HepG2 (cell line): ENCODE measurements around the gene LRP2. TPM values are rescaled to one million over a fixed set of nuclear protein-coding genes. Genes with fewer than 3 reads are reported as not detected.

ENCODE experiments used
- ATAC-seq: fragments of 200-7000 bp; cut with Tn5 transposase; 3 replicates; pipeline ENCODE4 v1.9.1; 2020; ENCODE audit warnings: mild to moderate bottlenecking, moderate library complexity
- BruUV-seq: library from RNA; stranded (reverse); fragments of 400-500 nt; replicated peaks from 2 replicates; lab custom pipeline; 2021; lab: Mats Ljungman, UMichigan
- CTCF ChIA-PET: fragments of 300-600 bp; formaldehyde crosslinking; extraction: SDS; loops from one replicate; lab custom pipeline; 2021; ENCODE audit warnings: low total read pairs, inconsistent platforms, low intra/inter-chr PET ratio; lab: Yijun Ruan, JAX
- POLR2A ChIA-PET: fragments of 350-600 bp; sonication (Branson Sonifier 250); formaldehyde crosslinking; loops from one replicate; lab custom pipeline; 2020; ENCODE audit warnings: antibody characterized with exemption, inconsistent platforms; lab: Yijun Ruan, JAX
- DNase-seq: peaks from one replicate; pipeline ENCODE4 v3.0.0-alpha.2; 2015; ENCODE audit warnings: low spot score
- FAIRE-seq: peaks from 3 replicates; lab custom pipeline; 2011; peaks lifted over from hg19 to GRCh38; lab: Jason Lieb, UNC
- H2AFZ ChIP-seq: one replicate; pipeline ENCODE4 v1.6.1; 2011; ENCODE audit warnings: low read length, inconsistent platforms
- H3K27ac ChIP-seq: fragments of 300-600 bp; 3 replicates; pipeline ENCODE4 v1.8.0; 2011; ENCODE audit warnings: mixed run types, mild to moderate bottlenecking, mixed read lengths, low read length, inconsistent platforms; ENCODE audit not compliant: insufficient read depth; ENCODE audit errors: extremely low read length
- H3K27me3 ChIP-seq, 2 experiments: fragments of 200-600 bp in 1 of 2; 2 replicates in 1 of 2; 3 replicates in 1 of 2; pipeline versions ENCODE4 v1.6.0 to v1.8.0; 2011; ENCODE audit warnings: low read length in 2 of 2, mild to moderate bottlenecking in 2 of 2, moderate library complexity in 2 of 2, inconsistent platforms in 1 of 2; ENCODE audit not compliant: insufficient read depth in 2 of 2, control insufficient read depth in 1 of 2
- H3K36me3 ChIP-seq, 2 experiments: fragments of 200-600 bp in 1 of 2; replicated peaks in 1 of 2; 2 replicates in 1 of 2; 3 replicates in 1 of 2; pipeline versions ENCODE4 v1.5.1 to v1.8.0; 2011; ENCODE audit warnings: low read length in 2 of 2, inconsistent platforms in 1 of 2; ENCODE audit not compliant: insufficient read depth in 2 of 2, control insufficient read depth in 1 of 2
- H3K4me1 ChIP-seq: 2 replicates; pipeline ENCODE4 v1.5.1; 2012; ENCODE audit warnings: low read length, inconsistent platforms; ENCODE audit not compliant: insufficient read depth
- H3K4me2 ChIP-seq: 2 replicates; pipeline ENCODE4 v1.6.0; 2011; ENCODE audit warnings: low read depth, low read length, inconsistent platforms
- H3K4me3 ChIP-seq, 3 experiments: fragments of 200-600 bp in 1 of 3; sonication (generic), shearing (Covaris generic) in 1 of 3; replicated peaks in 1 of 3; 2 replicates each; pipeline ENCODE4 v1.5.1; 2011 to 2016; ENCODE audit warnings: low read length in 3 of 3, inconsistent platforms in 2 of 3, low read depth in 2 of 3, mild to moderate bottlenecking in 2 of 3, control low read depth in 1 of 3, mixed read lengths in 1 of 3; ENCODE audit not compliant: insufficient read depth in 1 of 3
- H3K79me2 ChIP-seq: one replicate; pipeline ENCODE4 v1.6.1; 2011; ENCODE audit warnings: low read length, inconsistent platforms; ENCODE audit not compliant: insufficient read depth
- H3K9ac ChIP-seq: 2 replicates; pipeline ENCODE4 v1.6.0; 2011; ENCODE audit warnings: mild to moderate bottlenecking, low read depth, low read length, inconsistent platforms; ENCODE audit not compliant: insufficient read depth
- H3K9me3 ChIP-seq: 2 replicates; pipeline ENCODE4 v1.5.1; 2012; ENCODE audit warnings: mild to moderate bottlenecking, low read length
- H4K20me1 ChIP-seq: 2 replicates; pipeline ENCODE4 v1.6.0; 2011; ENCODE audit warnings: inconsistent platforms, mild to moderate bottlenecking, low read length, moderate library complexity; ENCODE audit not compliant: insufficient read depth
- AHR ChIP-seq: IDR thresholded peaks from 2 replicates; pipeline ENCODE4 v1.6.1; 2018; ENCODE audit warnings: missing genetic modification reagents, missing compliant biosample characterization
- ETV5 ChIP-seq: IDR thresholded peaks from 2 replicates; pipeline ENCODE4 v1.6.1; 2018; ENCODE audit warnings: missing biosample characterization, missing genetic modification reagents, inconsistent platforms, borderline replicate concordance
- HNRNPLL ChIP-seq: fragments of 200-400 bp; formaldehyde crosslinking; IDR thresholded peaks from 2 replicates; pipeline ENCODE4 v1.6.1; 2017; ENCODE audit warnings: mild to moderate bottlenecking, low read depth, low read length; ENCODE audit not compliant: poor library complexity, severe bottlenecking
- MEIS1 ChIP-seq: sonication (generic); formaldehyde crosslinking; IDR thresholded peaks from 2 replicates; pipeline ENCODE4 v1.9.0; 2021; ENCODE audit warnings: mild to moderate bottlenecking, missing genetic modification reagents, moderate library complexity, borderline replicate concordance
- SOX13 ChIP-seq, 3 experiments: fragments of 450-650 bp in 1 of 3; sonication (generic) in 1 of 3; formaldehyde crosslinking in 1 of 3; IDR thresholded peaks in 2 of 3; conservative IDR thresholded peaks in 1 of 3; 2 replicates each; pipeline versions ENCODE4 v1.5.0 to v1.6.1; 2016 to 2020; ENCODE audit warnings: antibody characterized with exemption in 1 of 3, mild to moderate bottlenecking in 1 of 3, missing compliant biosample characterization in 1 of 3, missing genetic modification reagents in 1 of 3, moderate library complexity in 1 of 3
- TP53 ChIP-seq: sonication (generic); formaldehyde crosslinking; conservative IDR thresholded peaks from 2 replicates; pipeline ENCODE4 v1.4.0; 2020; ENCODE audit warnings: missing genetic modification reagents
- ZEB1 ChIP-seq: IDR thresholded peaks from 2 replicates; pipeline ENCODE4 v1.6.1; 2012; ENCODE audit warnings: mild to moderate bottlenecking, low read depth, inconsistent platforms; ENCODE audit not compliant: insufficient replicate concordance
- ZNF331 ChIP-seq: sonication (generic); formaldehyde crosslinking; IDR thresholded peaks from 2 replicates; pipeline ENCODE4 v1.4.0; 2020; ENCODE audit warnings: missing genetic modification reagents
- ZNF431 ChIP-seq: sonication (generic); formaldehyde crosslinking; IDR thresholded peaks from 2 replicates; pipeline ENCODE4 v1.9.0; 2022; ENCODE audit warnings: missing genetic modification reagents, low read depth, mild to moderate bottlenecking, borderline replicate concordance
- ZNF772 ChIP-seq: sonication (generic); formaldehyde crosslinking; IDR thresholded peaks from 2 replicates; pipeline ENCODE4 v1.5.0; 2020; ENCODE audit warnings: mild to moderate bottlenecking, missing genetic modification reagents
- WGBS: methylation state at CpG from one replicate; pipeline ENCODE4 v1.1.6; 2017; ENCODE audit warnings: low lambda C conversion rate; 5-methylcytosine and 5-hydroxymethylcytosine counted together
- in situ Hi-C: cut with HindIII; loops from 2 replicates; pipeline ENCODE4 v1.10.0; 2017; ENCODE audit warnings: low pct_unique_long_range_greater_than_20kb; ENCODE audit not compliant: extremely low pct_ligation_motif_present
- intact Hi-C: fragments of 100-400 bp; cut with micrococcal nuclease; formaldehyde crosslinking; loops from one replicate; pipeline ENCODE4 v1.10.0; 2022; ENCODE audit not compliant: unreplicated experiment
- polyA plus RNA-seq, 8 experiments: library from polyadenylated mRNA; depleted of rRNA in 3 of 8; stranded (reverse) in 7 of 8; unstranded in 1 of 8; fragments of >200 nt; fragmentation: Illumina TruSeq in 4 of 8; extraction: Trizol in 4 of 8; gene quantifications; 2 replicates each; pipeline versions ENCODE4 v1.2.1 to v1.2.3, GENCODE V29; 2011 to 2016; ENCODE audit warnings: low read depth in 4 of 8, missing spikeins in 1 of 8, mixed read lengths in 1 of 8; ENCODE audit not compliant: insufficient read depth in 1 of 8
- total RNA-seq, 5 experiments: library from RNA; depleted of rRNA; stranded (reverse); fragments of >200 nt; fragmentation: Illumina TruSeq; extraction: Trizol; gene quantifications; 2 replicates each; pipeline ENCODE4 v1.2.3, GENCODE V29; 2016; ENCODE audit warnings: low read depth in 1 of 5
- TF ChIP-seq, protein P1 (sequence below): sonication (generic); formaldehyde crosslinking; IDR thresholded peaks from 2 replicates; pipeline ENCODE4 v1.8.1; 2023; ENCODE audit warnings: missing genetic modification reagents, inconsistent platforms, borderline replicate concordance

LRP2 gene
- total and polyA plus RNA-seq, 2 of the 13 experiments (the other 11 are each of a cell fraction or from before 2014, with no cell fraction given), result 0.03 to 0.15 TPM

DNA sequence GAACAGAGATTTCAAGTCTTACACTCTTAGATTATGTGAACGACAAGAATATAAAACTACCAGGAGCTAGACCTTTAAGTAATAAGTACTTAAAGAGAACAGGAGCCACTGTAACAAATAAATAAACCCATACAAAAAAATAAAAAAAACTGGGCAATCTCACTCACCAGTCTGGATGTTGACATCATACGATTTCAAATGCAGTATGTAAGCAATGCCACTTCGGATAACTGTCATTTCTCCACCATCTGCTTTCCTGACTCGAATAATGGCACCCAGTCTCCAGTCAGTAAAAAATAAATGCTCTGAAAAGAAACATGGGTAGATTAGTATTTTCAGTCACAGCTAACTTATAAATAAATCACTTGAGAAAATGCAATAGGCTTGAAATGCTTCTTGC, 115.1 kb downstream of the LRP2 start:
- CTCF ChIA-PET, result no interaction called here
- no peak for ATAC-seq
- in situ Hi-C loops (no loop called here), intact Hi-C loops (no loop called here)
- Histone ChIP-seq H4K20me1 (no peaks in the 10 kb centered on the region), H3K4me2 (no peak overlapping the region), H3K9me3 (no peaks in the 10 kb centered on the region), H2AFZ (no peak overlapping the region), H3K79me2 (no peaks in the 10 kb centered on the region), H3K4me3 (no peak overlapping the region), H3K9ac (no peak overlapping the region), H3K27me3 (peaks cover 0 to 12% of the 10 kb centered on the region in 2 experiments; a peak in 1 of 5 replicates), H3K27ac (no peak overlapping the region), H3K4me1 (no peaks in the 10 kb centered on the region), H3K36me3 (no peaks in the 10 kb centered on the region)
- no peak for FAIRE-seq
- 17% methylated on average over 4 of the region's 4 CpGs for WGBS
- no peak for DNase-seq
- no TSS peak for BruUV-seq
- TF ChIP-seq SOX13 (IDR thresholded peaks at IDR 0.05), result no peak
- TF ChIP-seq SOX13 (CRISPR knock-in tag; conservative IDR thresholded peaks at IDR 0.05 in 1 of 2, IDR thresholded peaks at IDR 0.05 in 1 of 2), result no peak
- TF ChIP-seq ZNF431 (CRISPR knock-in tag), result no peak
- no peak for TF ChIP-seq AHR (CRISPR knock-in tag)
- TF ChIP-seq, protein P1, sequence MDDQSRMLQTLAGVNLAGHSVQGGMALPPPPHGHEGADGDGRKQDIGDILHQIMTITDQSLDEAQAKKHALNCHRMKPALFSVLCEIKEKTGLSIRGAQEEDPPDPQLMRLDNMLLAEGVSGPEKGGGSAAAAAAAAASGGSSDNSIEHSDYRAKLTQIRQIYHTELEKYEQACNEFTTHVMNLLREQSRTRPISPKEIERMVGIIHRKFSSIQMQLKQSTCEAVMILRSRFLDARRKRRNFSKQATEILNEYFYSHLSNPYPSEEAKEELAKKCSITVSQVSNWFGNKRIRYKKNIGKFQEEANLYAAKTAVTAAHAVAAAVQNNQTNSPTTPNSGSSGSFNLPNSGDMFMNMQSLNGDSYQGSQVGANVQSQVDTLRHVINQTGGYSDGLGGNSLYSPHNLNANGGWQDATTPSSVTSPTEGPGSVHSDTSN (CRISPR knock-in tag), result no peak
- no peak for TF ChIP-seq ZEB1
- no peak for TF ChIP-seq ZNF331 (CRISPR knock-in tag)
- TF ChIP-seq ETV5, result no peak
- no peak for TF ChIP-seq ZNF772 (CRISPR knock-in tag)
- TF ChIP-seq HNRNPLL, result no peak
- no peak for TF ChIP-seq TP53
- TF ChIP-seq MEIS1 (CRISPR knock-in tag), result no peak
- POLR2A ChIA-PET, result no interaction called here
